ENCODE measurements around the gene FNIP2. TPM values are rescaled to one million over a fixed set of nuclear protein-coding genes. Genes with fewer than 3 reads are reported as not detected.

FNIP2 gene
- total and polyA plus RNA-seq, 2 donors (not counting 1 experiment from before 2014, with no cell fraction given) = 0.03 to 0.17 TPM

DNA sequence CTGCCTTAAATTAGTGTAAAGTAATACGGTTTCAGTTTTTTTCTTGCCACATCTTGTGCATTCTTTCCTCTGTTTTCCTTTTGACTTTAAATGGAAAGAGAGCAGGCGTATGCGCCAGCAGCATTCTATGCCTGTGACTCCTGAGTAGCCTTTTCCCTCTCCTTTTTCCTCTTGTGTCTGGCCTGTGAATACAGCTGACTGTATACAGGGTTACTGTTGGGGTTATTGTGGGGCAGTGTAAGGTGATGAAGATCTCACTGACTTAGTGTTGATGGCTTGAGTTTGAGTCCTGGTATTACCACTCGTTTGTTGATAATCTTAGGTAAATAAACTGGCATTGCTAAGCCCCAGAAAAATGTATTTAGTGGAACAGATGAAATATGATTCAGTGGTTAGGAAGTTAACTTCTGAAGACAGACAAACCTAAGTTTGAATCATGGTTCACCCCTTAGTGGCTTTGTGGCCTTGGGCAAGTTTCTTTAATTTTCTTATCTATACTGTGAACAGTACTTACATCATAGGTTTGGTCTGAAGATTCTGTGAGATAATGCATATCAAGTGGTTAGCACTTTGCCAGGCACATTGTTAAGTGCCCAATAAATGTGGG lies 105.1 kb downstream of the FNIP2 start:
- Histone ChIP-seq H3K4me3 (ENCODE audit: control extremely low read depth in 1 of 5, extremely low read depth in 1 of 5, insufficient read depth in 1 of 5, low read depth in 2 of 5, low read length in 4 of 5) (no peak overlapping the region), H3K27me3 (replicated peaks in 1 of 4; ENCODE audit: control extremely low read depth in 1 of 4, control insufficient read depth in 3 of 4, insufficient read depth in 4 of 4, low read length in 3 of 4) (peaks cover 0 to 3% (median 0%) of the 10 kb centered on the region in 4 experiments), H2AFZ (ENCODE audit: insufficient read depth, low read depth, low read length, poor library complexity, severe bottlenecking) (no peak overlapping the region), H3K36me3 (replicated peaks in 1 of 2; ENCODE audit: control extremely low read depth in 1 of 2, control insufficient read depth in 1 of 2, extremely low read depth in 1 of 2, insufficient read depth in 2 of 2, low read length in 1 of 2) (no peaks in the 10 kb centered on the region), H4K20me1 (ENCODE audit: control insufficient read depth, insufficient read depth, low read length, poor library complexity, severe bottlenecking) (no peaks in the 10 kb centered on the region), H3K27ac (ENCODE audit: low read length in 2 of 2) (no peak overlapping the region), H3K4me2 (replicated peaks; ENCODE audit: low read depth, low read length, poor library complexity, severe bottlenecking) (no peak overlapping the region), H3K4me1 (ENCODE audit: control insufficient read depth in 2 of 2, insufficient read depth in 2 of 2, low read length in 2 of 2) (no peaks in the 10 kb centered on the region), H3K9me3 (ENCODE audit: control extremely low read depth in 1 of 3, control insufficient read depth in 2 of 3, insufficient read depth in 1 of 3, low read length in 2 of 3) (no peaks in the 10 kb centered on the region), H3K79me2 (ENCODE audit: control insufficient read depth, insufficient read depth, low read length) (no peaks in the 10 kb centered on the region), H3K9ac (ENCODE audit: low read length) (no peak overlapping the region)
- Mint-ChIP-seq H3K27me3 (peaks cover 23% of the 10 kb centered on the region), H3K27ac (no peak overlapping the region), H3K4me3 (no peak overlapping the region), H3K9me3 (ENCODE audit: insufficient read depth) (no peaks in the 10 kb centered on the region), H3K4me1 (no peaks in the 10 kb centered on the region)
- DNase-seq (no peak), ATAC-seq (ENCODE audit: low read depth) (no peak)
- TF ChIP-seq EZH2 (IDR thresholded peaks at IDR 0.05; ENCODE audit: borderline replicate concordance, insufficient read depth, low read depth, low read length, poor library complexity, severe bottlenecking) = no peak
- TF ChIP-seq, protein P1, sequence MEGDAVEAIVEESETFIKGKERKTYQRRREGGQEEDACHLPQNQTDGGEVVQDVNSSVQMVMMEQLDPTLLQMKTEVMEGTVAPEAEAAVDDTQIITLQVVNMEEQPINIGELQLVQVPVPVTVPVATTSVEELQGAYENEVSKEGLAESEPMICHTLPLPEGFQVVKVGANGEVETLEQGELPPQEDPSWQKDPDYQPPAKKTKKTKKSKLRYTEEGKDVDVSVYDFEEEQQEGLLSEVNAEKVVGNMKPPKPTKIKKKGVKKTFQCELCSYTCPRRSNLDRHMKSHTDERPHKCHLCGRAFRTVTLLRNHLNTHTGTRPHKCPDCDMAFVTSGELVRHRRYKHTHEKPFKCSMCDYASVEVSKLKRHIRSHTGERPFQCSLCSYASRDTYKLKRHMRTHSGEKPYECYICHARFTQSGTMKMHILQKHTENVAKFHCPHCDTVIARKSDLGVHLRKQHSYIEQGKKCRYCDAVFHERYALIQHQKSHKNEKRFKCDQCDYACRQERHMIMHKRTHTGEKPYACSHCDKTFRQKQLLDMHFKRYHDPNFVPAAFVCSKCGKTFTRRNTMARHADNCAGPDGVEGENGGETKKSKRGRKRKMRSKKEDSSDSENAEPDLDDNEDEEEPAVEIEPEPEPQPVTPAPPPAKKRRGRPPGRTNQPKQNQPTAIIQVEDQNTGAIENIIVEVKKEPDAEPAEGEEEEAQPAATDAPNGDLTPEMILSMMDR (IDR thresholded peaks at IDR 0.05) = no peak
- CTCF ChIA-PET = no interaction called here
- intact Hi-C loops (cut with micrococcal nuclease) = no loop called here
- POLR2A ChIA-PET = no interaction called here
- WGBS (ENCODE audit: insufficient coverage) = 100% methylated on average over 1 of the region's 4 CpGs

DNA sequence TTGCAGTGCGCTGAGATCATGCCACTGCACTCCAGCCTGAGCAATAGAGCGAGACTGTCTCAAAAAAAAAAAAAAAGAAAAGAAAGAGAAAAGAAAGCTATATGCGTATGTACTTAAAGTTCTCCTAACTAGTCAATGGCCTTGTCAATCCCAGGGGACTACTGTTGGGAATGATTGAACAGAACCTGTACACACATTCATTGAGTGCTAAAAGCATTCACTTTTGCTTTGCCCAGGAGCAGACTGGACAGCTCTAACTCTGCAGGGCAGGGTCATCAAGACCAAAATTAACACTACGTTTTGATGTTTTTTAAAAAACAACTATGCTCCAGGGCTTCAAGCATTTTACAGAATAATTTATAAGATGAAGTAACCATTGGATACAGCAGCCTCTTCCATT lies 106.2 kb downstream of the FNIP2 start:
- TF ChIP-seq, protein P1 (IDR thresholded peaks at IDR 0.05) = no peak
- TF ChIP-seq EZH2 (IDR thresholded peaks at IDR 0.05; ENCODE audit: borderline replicate concordance, insufficient read depth, low read depth, low read length, poor library complexity, severe bottlenecking) = no peak
- CTCF ChIA-PET = interaction anchor here (0.6 kb wide), 1 partner anchor 295 kb away, joined by 4 read pairs; no protein-coding TSS in a partner anchor
- H3K9me3 ChIP-seq (ENCODE audit: control extremely low read depth in 1 of 3, control insufficient read depth in 2 of 3, insufficient read depth in 1 of 3, low read length in 2 of 3) = no peaks in the 10 kb centered on the region

More for the DNA sequence above, 106.2 kb downstream of the FNIP2 start:
- H3K9ac ChIP-seq (ENCODE audit: low read length) = no peak overlapping the region
- no peaks in the 10 kb centered on the region for H3K36me3 ChIP-seq (replicated peaks in 1 of 2; ENCODE audit: control extremely low read depth in 1 of 2, control insufficient read depth in 1 of 2, extremely low read depth in 1 of 2, insufficient read depth in 2 of 2, low read length in 1 of 2)
- 100% methylated on average over 1 of the region's 4 CpGs for WGBS (ENCODE audit: insufficient coverage)
- H3K4me1 ChIP-seq (ENCODE audit: control insufficient read depth in 2 of 2, insufficient read depth in 2 of 2, low read length in 2 of 2) = no peaks in the 10 kb centered on the region
- no peak overlapping the region for H3K27ac ChIP-seq (ENCODE audit: low read length in 2 of 2)
- no peak overlapping the region for H3K4me2 ChIP-seq (replicated peaks; ENCODE audit: low read depth, low read length, poor library complexity, severe bottlenecking)
- peaks cover 21% of the 10 kb centered on the region for H3K27me3 Mint-ChIP-seq
- no peak overlapping the region for H2AFZ ChIP-seq (ENCODE audit: insufficient read depth, low read depth, low read length, poor library complexity, severe bottlenecking)
- H3K9me3 Mint-ChIP-seq (ENCODE audit: insufficient read depth) = no peaks in the 10 kb centered on the region
- H4K20me1 ChIP-seq (ENCODE audit: control insufficient read depth, insufficient read depth, low read length, poor library complexity, severe bottlenecking) = no peaks in the 10 kb centered on the region
- POLR2A ChIA-PET = no interaction called here
- no peaks in the 10 kb centered on the region for H3K27me3 ChIP-seq (replicated peaks in 1 of 4; ENCODE audit: control extremely low read depth in 1 of 4, control insufficient read depth in 3 of 4, insufficient read depth in 4 of 4, low read length in 3 of 4)
- DNase-seq (no peak), ATAC-seq (ENCODE audit: low read depth) (no peak)
- H3K79me2 ChIP-seq (ENCODE audit: control insufficient read depth, insufficient read depth, low read length) = no peaks in the 10 kb centered on the region
- no peak overlapping the region for H3K4me3 Mint-ChIP-seq
- intact Hi-C loops (cut with micrococcal nuclease) = no loop called here
- no peaks in the 10 kb centered on the region for H3K4me1 Mint-ChIP-seq
- no peak overlapping the region for H3K4me3 ChIP-seq (ENCODE audit: control extremely low read depth in 1 of 5, extremely low read depth in 1 of 5, insufficient read depth in 1 of 5, low read depth in 2 of 5, low read length in 4 of 5)
- no peak overlapping the region for H3K27ac Mint-ChIP-seq
